Dermis blood vessel endothelial cell (primary cell): ENCODE results near the gene KRTAP19-3. TPM values are rescaled to one million over a fixed set of nuclear protein-coding genes. Genes with fewer than 3 reads are reported as not detected.
"Not testable (repeated sequence)": the region's sequence is repeated elsewhere in the genome, so short reads cannot be mapped to it uniquely, and the experiment has no call there.

ENCODE experiments used
- DNase-seq: peaks from one replicate; pipeline ENCODE4 v3.0.0; 2010
- total RNA-seq: library from RNA; depleted of rRNA; stranded (reverse); fragments of >200 nt; gene quantifications from 2 replicates; pipeline ENCODE4 v1.2.3, GENCODE V29; 2014

The KRTAP19-3 gene
- total RNA-seq = not detected in 2 replicates

DNA sequence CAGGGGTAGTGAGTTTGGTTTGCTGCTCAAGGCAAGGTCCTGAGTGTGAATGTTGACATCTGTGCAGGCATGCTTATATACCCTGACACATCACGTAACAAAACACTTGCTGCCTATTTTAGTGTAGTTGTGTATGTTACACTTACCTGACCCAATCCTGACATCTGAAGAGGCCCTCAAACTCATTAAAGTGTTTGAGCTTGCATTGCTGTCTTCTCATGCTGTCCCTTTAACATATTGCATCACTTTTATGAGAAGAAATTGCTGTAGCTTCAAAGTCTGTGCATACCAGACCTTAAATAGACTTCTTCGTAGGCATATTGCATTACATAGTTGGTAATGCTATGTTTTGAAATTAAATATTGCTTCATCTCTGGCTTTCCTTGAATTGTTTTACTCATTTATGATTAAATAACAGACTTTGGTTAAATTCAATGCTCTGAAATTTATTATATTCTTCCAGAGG lies at the start of gene KRTAP19-3:
TSS of gene KRTAP19-3 (minus strand) at position 51 of the 466 bp plus-strand sequence. CDS start 56 bp downstream, outside the sequence.
- DNase-seq = no peak

DNA sequence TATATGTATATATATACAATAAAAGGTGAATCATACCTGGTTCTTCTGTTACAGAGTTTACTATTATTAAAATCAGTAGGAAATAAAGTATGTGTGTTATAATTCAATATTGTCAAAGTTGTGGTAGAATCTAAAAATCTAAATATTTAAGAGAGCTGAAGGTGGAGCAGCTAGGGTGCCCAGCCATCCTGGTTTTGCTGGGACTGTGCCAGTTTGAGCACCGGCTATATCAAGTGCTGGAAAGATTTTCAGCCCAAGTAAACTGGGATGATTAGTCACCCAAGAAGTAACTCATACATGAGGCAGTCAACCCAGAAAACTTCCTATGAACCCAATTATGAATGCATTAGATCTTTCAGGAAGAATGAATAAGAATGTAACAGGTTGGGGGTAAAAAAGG lies 27.1 kb upstream of the KRTAP19-3 start:
- no peak for DNase-seq

DNA sequence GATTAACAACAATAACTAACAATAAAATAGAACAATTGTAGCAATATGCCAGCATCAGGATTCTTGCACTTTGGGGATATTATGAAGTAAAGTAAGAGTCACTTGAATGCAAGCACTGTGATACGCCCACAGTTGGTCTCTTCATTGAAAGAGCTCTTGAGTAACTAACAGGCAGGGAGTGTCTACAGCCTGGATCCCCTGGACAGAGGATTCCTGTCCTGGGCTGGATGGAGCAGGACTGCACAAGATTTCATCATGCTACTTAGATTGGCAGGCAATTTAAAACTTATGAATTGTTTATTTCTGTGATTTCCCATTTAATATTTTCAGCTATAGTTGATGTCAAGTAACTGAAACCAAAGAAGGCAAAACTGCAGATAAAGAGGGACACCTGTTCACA lies 23.9 kb upstream of the KRTAP19-3 start:
- no peak for DNase-seq

DNA sequence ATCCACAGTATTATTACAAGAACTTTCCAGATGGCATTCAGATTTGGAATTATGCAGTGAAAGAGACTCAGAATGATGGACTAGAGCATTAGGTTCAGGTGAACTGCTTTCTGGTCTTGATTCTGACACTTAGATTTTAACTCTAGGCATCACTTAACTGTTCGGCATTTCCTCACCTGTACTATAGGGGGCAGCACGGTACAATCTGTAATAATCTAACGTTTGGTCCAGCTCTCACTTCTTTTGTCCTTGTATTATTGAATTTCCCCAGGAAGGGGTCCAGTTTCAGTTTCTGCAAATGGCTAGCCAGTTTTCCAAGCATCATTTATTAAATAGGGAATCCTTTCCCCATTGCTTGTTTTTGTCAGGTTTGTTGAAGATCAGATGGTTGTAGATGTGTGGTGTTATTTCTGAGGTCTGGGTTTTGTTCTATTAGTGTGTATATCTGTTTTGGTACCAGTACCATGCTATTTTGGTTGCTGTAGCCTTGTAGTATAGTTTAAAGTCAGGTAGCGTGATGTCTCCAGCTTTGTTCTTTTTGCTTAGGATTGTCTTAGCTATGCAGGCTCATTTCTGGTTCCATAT lies 13.9 kb upstream of the KRTAP19-3 start:
- not testable (repeated sequence) for DNase-seq

GRCh38 chr21:30502041-30502440 lies 10.2 kb upstream of the KRTAP19-3 start, which contains the start of gene KRTAP19-5:
KRTAP19-5 (minus strand) TSS chr21:30502141; CDS start chr21:30502090, 51 bp downstream.
- no peak for DNase-seq

DNA sequence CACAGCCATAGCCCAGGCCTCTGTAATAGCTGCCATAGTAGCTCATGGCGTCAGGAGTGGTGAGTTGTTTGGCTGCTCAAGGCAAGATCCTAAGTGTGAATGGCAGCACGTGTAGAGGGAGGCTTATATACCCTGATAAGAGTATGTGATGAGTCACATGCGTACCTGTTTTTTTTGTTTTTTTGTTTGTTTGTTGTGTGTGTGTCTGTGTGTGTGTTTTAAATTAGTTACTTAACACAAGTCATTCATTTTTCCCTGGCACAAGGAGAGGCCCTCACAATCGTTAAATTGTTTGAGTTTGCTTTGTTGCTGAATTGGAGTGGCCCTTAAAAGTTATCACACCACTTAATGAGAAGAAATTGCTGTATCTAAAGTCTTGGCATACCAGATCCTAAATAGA lies 5.3 kb upstream of the KRTAP19-3 start, which contains the start of gene KRTAP19-4:
TSS of gene KRTAP19-4 (minus strand) at position 101 of the 400 bp plus-strand sequence. CDS start at position 46, 55 bp downstream.
- no peak for DNase-seq

DNA sequence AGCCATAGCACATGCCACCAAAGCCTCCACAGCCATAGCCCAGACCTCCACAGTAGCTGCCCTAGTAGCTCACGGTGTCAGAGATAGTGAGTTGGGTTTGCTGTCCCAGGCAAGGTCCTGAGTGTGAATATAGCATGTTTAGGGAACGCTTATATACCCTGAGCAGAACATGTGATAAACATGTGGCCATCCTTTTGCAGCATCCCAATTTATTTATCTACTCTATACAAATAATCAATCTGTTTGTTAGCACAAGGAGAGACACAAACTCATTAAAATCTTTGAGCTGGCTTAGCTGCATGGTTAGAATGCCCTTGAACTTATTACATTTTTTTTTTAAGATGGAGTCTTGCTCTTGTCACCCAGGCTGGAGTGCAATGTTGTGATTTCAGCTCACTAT lies 4.5 kb downstream of the KRTAP19-3 start, which contains the start of gene KRTAP19-2:
TSS of gene KRTAP19-2 (minus strand) at position 101 of the 400 bp plus-strand sequence. CDS start at position 13, 88 bp downstream.
- DNase-seq = no peak

DNA sequence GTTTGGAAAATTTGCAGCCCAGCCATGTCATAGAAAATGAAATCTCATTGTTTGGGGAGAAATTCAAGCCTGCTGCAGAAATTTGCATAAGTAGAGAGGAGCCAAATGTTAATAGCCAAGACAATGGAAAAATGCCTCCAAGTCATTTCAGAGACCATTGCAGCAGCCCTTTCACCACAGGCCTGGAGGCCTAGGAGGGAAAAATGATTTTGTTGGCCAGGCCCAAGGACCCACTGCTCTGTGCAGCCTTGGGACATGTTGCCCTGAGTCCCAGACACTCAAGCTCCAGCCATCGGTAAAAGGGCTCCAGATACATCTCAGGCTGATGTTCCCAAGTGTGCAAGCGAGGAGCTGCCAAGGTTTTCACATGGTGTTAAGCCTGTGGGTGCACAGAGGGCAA lies 5.6 kb downstream of the KRTAP19-3 start:
- no peak for DNase-seq

DNA sequence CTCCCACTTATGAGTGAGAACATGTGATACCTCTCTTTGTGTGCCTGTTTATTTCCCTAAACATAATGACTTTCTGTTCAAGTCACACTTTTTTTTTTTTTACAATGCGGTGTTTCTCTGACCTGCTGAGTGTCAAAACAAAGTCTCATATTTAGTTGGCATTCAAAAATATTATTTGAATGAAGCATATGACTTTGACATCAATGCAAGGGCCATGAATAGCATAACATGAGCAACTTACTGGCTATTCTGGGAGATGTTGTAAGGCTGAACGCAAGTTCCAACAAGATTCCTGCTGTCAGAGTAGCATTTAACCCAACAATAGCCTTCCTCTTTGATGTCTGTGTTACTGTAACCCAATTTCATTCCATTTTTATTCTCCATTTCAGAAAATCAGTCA lies 9.7 kb downstream of the KRTAP19-3 start:
- no peak for DNase-seq

GRCh38 chr21:30480145-30480544 lies 11.7 kb downstream of the KRTAP19-3 start, which contains the start of gene KRTAP19-1:
KRTAP19-1 (minus strand) TSS chr21:30480367; CDS start chr21:30480317, 50 bp downstream.
- DNase-seq = no peak

- no peak for DNase-seq
Observed at GRCh38 chr21:30479259-30479658, 12.6 kb downstream of the KRTAP19-3 start.

DNA sequence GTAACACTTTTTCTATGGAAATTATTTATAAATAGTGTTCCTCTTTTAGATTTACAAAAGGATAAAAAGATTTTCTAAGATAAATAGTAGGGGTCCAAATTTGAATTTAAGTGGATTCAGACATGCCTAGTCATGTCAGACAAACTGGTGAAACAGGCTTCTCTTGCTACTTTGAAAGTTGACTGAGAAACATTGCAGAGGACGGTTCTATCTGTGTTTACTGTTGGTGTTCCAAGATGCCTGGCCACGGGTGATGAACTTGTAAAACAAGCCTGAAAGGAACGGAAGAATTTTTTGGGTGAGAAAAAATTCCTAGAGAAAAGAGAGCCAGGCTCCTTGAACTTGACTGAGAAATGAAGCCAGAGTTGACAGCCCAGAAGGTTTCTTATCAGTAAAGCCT lies 13.8 kb downstream of the KRTAP19-3 start:
- DNase-seq = no peak

DNA sequence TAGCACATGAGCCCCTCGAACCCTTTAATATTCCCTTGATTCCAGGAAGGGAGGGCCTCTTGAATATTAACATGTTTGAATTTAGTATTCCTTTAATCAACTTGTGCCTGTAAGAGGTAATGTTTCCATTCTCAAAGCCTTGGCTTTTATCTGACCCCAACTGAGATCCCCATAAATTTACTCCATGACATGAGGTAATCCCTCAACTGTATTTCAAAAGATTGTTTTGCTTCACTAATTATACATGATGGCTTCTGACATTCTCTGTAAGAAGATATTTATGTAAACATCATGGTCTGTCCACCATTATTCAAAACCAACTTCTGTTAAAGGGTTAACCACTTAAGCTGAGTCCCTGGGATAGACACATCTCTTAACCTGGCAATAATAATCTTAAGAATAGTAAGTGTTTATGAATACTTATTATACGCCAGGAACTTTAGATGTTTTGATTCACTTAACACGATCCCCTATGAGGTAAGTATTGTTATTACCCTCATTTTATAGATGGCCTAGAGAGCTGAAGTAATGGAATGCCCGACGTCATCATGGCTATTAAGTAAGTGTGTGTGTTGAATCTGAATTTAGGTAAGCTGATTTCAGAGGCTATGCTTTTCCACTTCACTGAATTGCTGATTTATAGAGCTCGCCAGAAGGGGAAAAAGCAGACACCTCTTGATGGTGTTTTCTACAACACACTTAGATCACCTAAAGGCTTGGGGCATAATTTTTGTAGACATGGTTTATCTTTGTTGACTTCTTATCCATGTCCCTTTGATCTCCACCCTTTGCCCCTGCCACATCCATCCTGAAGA lies 22.7 kb downstream of the KRTAP19-3 start:
- DNase-seq = no peak

DNA sequence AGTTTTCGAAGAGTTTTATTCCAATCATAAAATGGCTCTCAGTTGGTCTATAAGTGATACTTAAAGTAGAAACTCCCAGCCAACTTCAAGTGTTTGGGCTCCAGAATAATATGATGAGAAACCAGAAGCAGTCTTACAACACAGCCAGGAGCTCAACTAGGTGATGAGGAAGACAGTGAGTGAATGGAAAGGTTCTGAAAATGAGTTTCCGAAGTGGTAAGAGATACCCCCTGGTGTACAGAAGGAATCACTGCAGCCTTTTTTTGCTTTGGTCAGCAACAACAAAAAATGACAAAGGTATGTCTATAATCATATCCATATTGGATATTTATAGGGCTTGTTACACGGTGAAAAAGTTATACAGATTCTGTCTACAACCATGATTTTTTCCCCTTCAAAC lies 28.1 kb downstream of the KRTAP19-3 start:
- DNase-seq = no peak

DNA sequence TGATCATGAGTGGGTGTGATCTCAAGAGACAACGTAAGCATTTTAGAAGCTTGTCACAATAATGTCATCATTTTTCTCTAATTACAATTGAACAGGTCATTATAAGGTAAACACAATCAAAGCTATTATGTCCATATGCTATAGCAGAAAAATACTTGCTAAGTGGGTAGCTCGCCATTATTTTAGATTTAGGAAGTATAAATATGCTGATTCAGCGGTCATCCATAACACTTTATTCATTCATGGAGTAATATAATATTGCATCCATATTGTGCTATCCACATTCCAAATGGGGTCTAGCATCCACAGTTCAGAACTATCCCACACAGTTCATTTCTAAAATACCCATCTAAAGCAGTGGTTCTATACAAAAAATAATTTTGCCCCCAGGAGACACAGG lies 43.3 kb downstream of the KRTAP19-3 start:
- no peak for DNase-seq

- no peak for DNase-seq
Observed at GRCh38 chr21:30447056-30447455, 44.8 kb downstream of the KRTAP19-3 start.

GRCh38 chr21:30444204-30444603 lies 47.6 kb downstream of the KRTAP19-3 start:
- DNase-seq = no peak

- DNase-seq = no peak
Observed at GRCh38 chr21:30443226-30443625, 48.6 kb downstream of the KRTAP19-3 start.

Other genes starting within 250 kb of the KRTAP19-3 start
- not detected in 2 replicates for gene KRTAP24-1, start 209.1 kb downstream of the KRTAP19-3 start, total RNA-seq
- not detected in 2 replicates for gene KRTAP25-1, start 202.5 kb downstream of the KRTAP19-3 start, total RNA-seq
- gene KRTAP26-1, start 171.7 kb downstream of the KRTAP19-3 start, total RNA-seq = not detected in 2 replicates
- gene KRTAP27-1, start 154.3 kb downstream of the KRTAP19-3 start, total RNA-seq = not detected in 2 replicates
- gene KRTAP23-1, start 143.4 kb downstream of the KRTAP19-3 start, total RNA-seq = not detected in 2 replicates
- not detected in 2 replicates for gene KRTAP13-2, start 119.7 kb downstream of the KRTAP19-3 start, total RNA-seq
- gene KRTAP13-1, start 96.0 kb downstream of the KRTAP19-3 start, total RNA-seq = not detected in 2 replicates
- gene KRTAP13-3, start 66.1 kb downstream of the KRTAP19-3 start, total RNA-seq = not detected in 2 replicates
- gene KRTAP13-4, start 61.8 kb downstream of the KRTAP19-3 start, total RNA-seq = not detected in 2 replicates
- not detected in 2 replicates for gene KRTAP15-1, start 51.7 kb downstream of the KRTAP19-3 start, total RNA-seq
- gene KRTAP19-1, start 11.6 kb downstream of the KRTAP19-3 start, total RNA-seq = not detected in 2 replicates
- not detected in 2 replicates for gene KRTAP19-2, start 4.6 kb downstream of the KRTAP19-3 start, total RNA-seq
- gene KRTAP19-4, start 5.2 kb upstream of the KRTAP19-3 start, total RNA-seq = not detected in 2 replicates
- gene KRTAP19-5, start 10.1 kb upstream of the KRTAP19-3 start, total RNA-seq = not detected in 2 replicates
- not detected in 2 replicates for gene KRTAP19-6, start 49.9 kb upstream of the KRTAP19-3 start, total RNA-seq
- gene KRTAP19-7, start 69.3 kb upstream of the KRTAP19-3 start, total RNA-seq = not detected in 2 replicates
- gene KRTAP22-2, start 98.4 kb upstream of the KRTAP19-3 start, total RNA-seq = not detected in 2 replicates
- gene KRTAP6-3, start 100.4 kb upstream of the KRTAP19-3 start, total RNA-seq = not detected in 2 replicates
- gene KRTAP6-2, start 106.9 kb upstream of the KRTAP19-3 start, total RNA-seq = not detected in 2 replicates
- not detected in 2 replicates for gene KRTAP22-1, start 109.1 kb upstream of the KRTAP19-3 start, total RNA-seq
- not detected in 2 replicates for gene KRTAP6-1, start 121.9 kb upstream of the KRTAP19-3 start, total RNA-seq
- not detected in 2 replicates for gene KRTAP20-1, start 124.4 kb upstream of the KRTAP19-3 start, total RNA-seq
- gene KRTAP20-4, start 128.6 kb upstream of the KRTAP19-3 start, total RNA-seq = not detected in 2 replicates
- not detected in 2 replicates for gene KRTAP20-2, start 143.2 kb upstream of the KRTAP19-3 start, total RNA-seq
- not detected in 2 replicates for gene KRTAP20-3, start 150.9 kb upstream of the KRTAP19-3 start, total RNA-seq
- not detected in 2 replicates for gene KRTAP21-3, start 226.8 kb upstream of the KRTAP19-3 start, total RNA-seq